ENCODE results near the gene KNSTRN. TPM values are rescaled to one million over a fixed set of nuclear protein-coding genes. Genes with fewer than 3 reads are reported as not detected.

The KNSTRN gene
- total RNA-seq, 2 experiments from 2014 or later: 71.1 to 74.1 TPM

GRCh38 chr15:40357723-40358470 is 24.6 kb upstream of the KNSTRN start, which contains the start of gene DISP2:
DISP2 (plus strand) TSS chr15:40358219; CDS start chr15:40358322, 103 bp downstream.
- no peak within 1 kb of the TSS for H3K27ac Mint-ChIP-seq
- peaks cover 12% of the 10 kb centered on the region for H3K4me1 Mint-ChIP-seq (ENCODE audit: low read depth)
- H3K4me3 Mint-ChIP-seq: peak within 1 kb of the TSS; percentile 78
- DNase-seq: peak; percentile 90
- ChIA-PET POLR2A (interaction anchor here (0.6 to 1.4 kb wide), 3 partner anchors 10 to 39 kb away, joined by 3 to 4 read pairs (median 4); no protein-coding TSS in a partner anchor), CTCF (interaction anchor here (0.8 to 5.6 kb wide), 9 partner anchors 10 to 537 kb away, joined by 3 to 32 read pairs (median 3); partner anchors contain the start of gene PLCB2)
- no peaks in the 10 kb centered on the region for H3K36me3 Mint-ChIP-seq (ENCODE audit: low read depth)
- peaks cover 11% of the 10 kb centered on the region for H3K27me3 Mint-ChIP-seq (ENCODE audit: low read depth)
- ATAC-seq: peak; percentile 95
- no peaks in the 10 kb centered on the region for H3K9me3 Mint-ChIP-seq (ENCODE audit: insufficient read depth)

- ATAC-seq (peak; percentile 52), DNase-seq (peak; percentile 58)
- Mint-ChIP-seq H3K36me3 (ENCODE audit: low read depth) (no peaks in the 10 kb centered on the region), H3K27me3 (ENCODE audit: low read depth) (peaks cover 9% of the 10 kb centered on the region), H3K4me3 (peak overlapping the region; percentile 78), H3K4me1 (ENCODE audit: low read depth) (peaks cover 12% of the 10 kb centered on the region), H3K9me3 (ENCODE audit: insufficient read depth) (no peaks in the 10 kb centered on the region), H3K27ac (no peak overlapping the region)
- ChIA-PET CTCF (interaction anchor here (1.2 to 5.6 kb wide), 4 partner anchors 10 to 51 kb away, joined by 3 to 27 read pairs (median 11); partner anchors contain the start of gene PLCB2), POLR2A (no interaction called here)
These were observed 23.8 kb upstream of the KNSTRN start for GRCh38 chr15:40358471-40359353.

GRCh38 chr15:40360015-40360414 is 22.5 kb upstream of the KNSTRN start:
- peaks cover 5% of the 10 kb centered on the region for H3K27me3 Mint-ChIP-seq (ENCODE audit: low read depth)
- H3K36me3 Mint-ChIP-seq (ENCODE audit: low read depth): no peaks in the 10 kb centered on the region
- no peak overlapping the region for H3K4me3 Mint-ChIP-seq
- ATAC-seq (no peak), DNase-seq (no peak)
- H3K27ac Mint-ChIP-seq: no peak overlapping the region
- no peaks in the 10 kb centered on the region for H3K9me3 Mint-ChIP-seq (ENCODE audit: insufficient read depth)
- ChIA-PET POLR2A (no interaction called here), CTCF (interaction anchor here (1.0 kb wide), 1 partner anchor 15 kb away, joined by 3 read pairs; no protein-coding TSS in a partner anchor)
- H3K4me1 Mint-ChIP-seq (ENCODE audit: low read depth): peaks cover 12% of the 10 kb centered on the region

GRCh38 chr15:40361640-40362039 is 20.9 kb upstream of the KNSTRN start:
- POLR2A ChIA-PET: no interaction called here
- no peak for ATAC-seq
- no peaks in the 10 kb centered on the region for H3K9me3 Mint-ChIP-seq (ENCODE audit: insufficient read depth)
- CTCF ChIA-PET: interaction anchor here (1.0 kb wide), 1 partner anchor 17 kb away, joined by 4 read pairs; no protein-coding TSS in a partner anchor
- H3K4me1 Mint-ChIP-seq (ENCODE audit: low read depth): peaks cover 26% of the 10 kb centered on the region
- H3K36me3 Mint-ChIP-seq (ENCODE audit: low read depth): no peaks in the 10 kb centered on the region
- H3K27ac Mint-ChIP-seq: no peak overlapping the region
- DNase-seq: no peak
- peaks cover 3% of the 10 kb centered on the region for H3K27me3 Mint-ChIP-seq (ENCODE audit: low read depth)
- H3K4me3 Mint-ChIP-seq: no peak overlapping the region

- CTCF ChIA-PET: interaction anchor here (7.1 kb wide), 1 partner anchor 20 kb away, joined by 51 read pairs; the partner anchor contains the start of gene CCDC9B
These were observed 18.9 kb upstream of the KNSTRN start for GRCh38 chr15:40363611-40364010.

GRCh38 chr15:40364251-40364650 is 18.3 kb upstream of the KNSTRN start:
- Mint-ChIP-seq H3K27me3 (ENCODE audit: low read depth) (no peaks in the 10 kb centered on the region), H3K9me3 (ENCODE audit: insufficient read depth) (no peaks in the 10 kb centered on the region), H3K4me3 (no peak overlapping the region), H3K36me3 (ENCODE audit: low read depth) (no peaks in the 10 kb centered on the region), H3K4me1 (ENCODE audit: low read depth) (peaks cover 33% of the 10 kb centered on the region), H3K27ac (no peak overlapping the region)
- DNase-seq: no peak
- no peak for ATAC-seq
- CTCF ChIA-PET: interaction anchor here (1.5 to 7.1 kb wide), 3 partner anchors 21 to 41 kb away, joined by 5 to 51 read pairs (median 34); partner anchors contain the start of genes CCDC9B and IVD
- POLR2A ChIA-PET: no interaction called here

More at GRCh38 chr15:40363611-40364010, 18.9 kb upstream of the KNSTRN start:
- no peaks in the 10 kb centered on the region for H3K9me3 Mint-ChIP-seq (ENCODE audit: insufficient read depth)
- DNase-seq: no peak
- POLR2A ChIA-PET: no interaction called here
- no peaks in the 10 kb centered on the region for H3K36me3 Mint-ChIP-seq (ENCODE audit: low read depth)
- no peaks in the 10 kb centered on the region for H3K27me3 Mint-ChIP-seq (ENCODE audit: low read depth)
- H3K4me1 Mint-ChIP-seq (ENCODE audit: low read depth): peaks cover 36% of the 10 kb centered on the region
- ATAC-seq: no peak
- no peak overlapping the region for H3K4me3 Mint-ChIP-seq
- H3K27ac Mint-ChIP-seq: no peak overlapping the region

- H3K27ac Mint-ChIP-seq: no peak overlapping the region
- H3K27me3 Mint-ChIP-seq (ENCODE audit: low read depth): no peaks in the 10 kb centered on the region
- no peaks in the 10 kb centered on the region for H3K36me3 Mint-ChIP-seq (ENCODE audit: low read depth)
- peaks cover 33% of the 10 kb centered on the region for H3K4me1 Mint-ChIP-seq (ENCODE audit: low read depth)
- H3K4me3 Mint-ChIP-seq: no peak overlapping the region
- CTCF ChIA-PET: interaction anchor here (0.8 to 8.4 kb wide), 7 partner anchors 21 to 92 kb away, joined by 3 to 109 read pairs (median 5); partner anchors contain the start of genes CCDC9B and IVD
- H3K9me3 Mint-ChIP-seq (ENCODE audit: insufficient read depth): no peaks in the 10 kb centered on the region
- POLR2A ChIA-PET: no interaction called here
- DNase-seq (no peak), ATAC-seq (no peak)
These were observed 17.5 kb upstream of the KNSTRN start for GRCh38 chr15:40365016-40365415.

- Mint-ChIP-seq H3K27me3 (ENCODE audit: low read depth) (no peaks in the 10 kb centered on the region), H3K36me3 (ENCODE audit: low read depth) (no peaks in the 10 kb centered on the region), H3K4me3 (no peak overlapping the region), H3K9me3 (ENCODE audit: insufficient read depth) (no peaks in the 10 kb centered on the region), H3K27ac (no peak overlapping the region), H3K4me1 (ENCODE audit: low read depth) (peaks cover 33% of the 10 kb centered on the region)
- DNase-seq (no peak), ATAC-seq (no peak)
- POLR2A ChIA-PET: interaction anchor here (0.6 to 1.7 kb wide), 3 partner anchors 17 to 45 kb away, joined by 3 to 5 read pairs (median 5); partner anchors contain the start of genes IVD and KNSTRN
- CTCF ChIA-PET: interaction anchor here (0.7 to 8.4 kb wide), 11 partner anchors 16 to 91 kb away, joined by 3 to 109 read pairs (median 6); partner anchors contain the start of genes BAHD1, CCDC9B, INAFM2 and IVD
These were observed 16.7 kb upstream of the KNSTRN start for GRCh38 chr15:40365624-40366456.

GRCh38 chr15:40366457-40367370 is 15.8 kb upstream of the KNSTRN start:
- ChIA-PET POLR2A (interaction anchor here (1.7 kb wide), 1 partner anchor 16 kb away, joined by 5 read pairs; the partner anchor contains the start of gene KNSTRN), CTCF (interaction anchor here (0.7 to 8.4 kb wide), 17 partner anchors 9 to 166 kb away, joined by 3 to 109 read pairs (median 6); partner anchors contain the start of genes CCDC9B, DISP2, INAFM2 and IVD)
- ATAC-seq: no peak

GRCh38 chr15:40367371-40367685 is 15.2 kb upstream of the KNSTRN start:
- H3K4me3 Mint-ChIP-seq: peak overlapping the region; percentile 77
- POLR2A ChIA-PET: interaction anchor here (1.7 kb wide), 1 partner anchor 16 kb away, joined by 5 read pairs; the partner anchor contains the start of gene KNSTRN
- no peak for DNase-seq
- no peaks in the 10 kb centered on the region for H3K36me3 Mint-ChIP-seq (ENCODE audit: low read depth)
- H3K4me1 Mint-ChIP-seq (ENCODE audit: low read depth): peaks cover 33% of the 10 kb centered on the region
- CTCF ChIA-PET: interaction anchor here (0.6 to 8.4 kb wide), 17 partner anchors 10 to 167 kb away, joined by 3 to 109 read pairs (median 6); partner anchors contain the start of genes CCDC9B, DISP2, IVD and KNSTRN
- H3K27ac Mint-ChIP-seq: peak overlapping the region; percentile 85
- ATAC-seq: no peak
- H3K9me3 Mint-ChIP-seq (ENCODE audit: insufficient read depth): no peaks in the 10 kb centered on the region
- H3K27me3 Mint-ChIP-seq (ENCODE audit: low read depth): peaks cover 7% of the 10 kb centered on the region

More at GRCh38 chr15:40366457-40367370, 15.8 kb upstream of the KNSTRN start:
- Mint-ChIP-seq H3K27me3 (ENCODE audit: low read depth) (peaks cover 7% of the 10 kb centered on the region), H3K36me3 (ENCODE audit: low read depth) (no peaks in the 10 kb centered on the region), H3K27ac (peak overlapping the region; percentile 85), H3K4me1 (ENCODE audit: low read depth) (peaks cover 33% of the 10 kb centered on the region), H3K9me3 (ENCODE audit: insufficient read depth) (no peaks in the 10 kb centered on the region), H3K4me3 (peak overlapping the region; percentile 77)
- DNase-seq: no peak
